SW 1271 (cell line): ENCODE results near the gene RNFT1.
"Not testable (repeated sequence)": the region's sequence is repeated elsewhere in the genome, so short reads cannot be mapped to it uniquely, and the experiment has no call there.

Experiments used
- DNase-seq, 2 experiments: peaks; one replicate each; lab custom pipeline; 2025; lab: John Stamatoyannopoulos, UW

Gene RNFT1

GRCh38 chr17:59964482-59965328 lies at the start of gene RNFT1:
Gene RNFT1 (minus strand): TSS chr17:59964740. CDS start chr17:59964663, 77 bp downstream.
- peak; percentile 23 to 78 for DNase-seq

GRCh38 chr17:60009326-60009725 lies 44.8 kb upstream of the RNFT1 start:
- DNase-seq = not testable (repeated sequence)

GRCh38 chr17:60008377-60008776 lies 43.8 kb upstream of the RNFT1 start:
- not testable (repeated sequence) for DNase-seq

GRCh38 chr17:60006160-60006559 lies 41.6 kb upstream of the RNFT1 start:
- DNase-seq = no peak

- not testable (repeated sequence) for DNase-seq
Measured at GRCh38 chr17:60004561-60004960, 40.0 kb upstream of the RNFT1 start.

GRCh38 chr17:60002405-60002804 lies 37.9 kb upstream of the RNFT1 start:
- not testable (repeated sequence) for DNase-seq

- not testable (repeated sequence) for DNase-seq
Measured at GRCh38 chr17:59996608-59997007, 32.1 kb upstream of the RNFT1 start.

- DNase-seq = not testable (repeated sequence)
Measured at GRCh38 chr17:59975166-59975565, 10.6 kb upstream of the RNFT1 start.

GRCh38 chr17:59973483-59973882 lies 8.9 kb upstream of the RNFT1 start:
- DNase-seq = not testable (repeated sequence)

GRCh38 chr17:59972778-59973177 lies 8.2 kb upstream of the RNFT1 start:
- DNase-seq = no peak

- not testable (repeated sequence) for DNase-seq
Measured at GRCh38 chr17:59971771-59972170, 7.2 kb upstream of the RNFT1 start.

GRCh38 chr17:59963738-59964481 lies 630 bp downstream of the RNFT1 start:
- DNase-seq = peak in 1 of 2 experiments; percentile 45

- no peak for DNase-seq
Measured at GRCh38 chr17:59962739-59963318, 1.7 kb downstream of the RNFT1 start.

GRCh38 chr17:59959574-59959973 lies 5.0 kb downstream of the RNFT1 start:
- not testable (repeated sequence) for DNase-seq

GRCh38 chr17:59954856-59955255 lies 9.7 kb downstream of the RNFT1 start:
- no peak for DNase-seq

GRCh38 chr17:59950049-59950448 lies 14.5 kb downstream of the RNFT1 start:
- no peak for DNase-seq

GRCh38 chr17:59947310-59947709 lies 17.2 kb downstream of the RNFT1 start:
- DNase-seq = not testable (repeated sequence)

GRCh38 chr17:59946433-59946832 lies 18.1 kb downstream of the RNFT1 start:
- DNase-seq = not testable (repeated sequence)

- no peak for DNase-seq
Measured at GRCh38 chr17:59941131-59941530, 23.4 kb downstream of the RNFT1 start.

GRCh38 chr17:59940697-59941096 lies 23.8 kb downstream of the RNFT1 start:
- DNase-seq = not testable (repeated sequence)

- not testable (repeated sequence) for DNase-seq
Measured at GRCh38 chr17:59933317-59933716, 31.2 kb downstream of the RNFT1 start.

- DNase-seq = not testable (repeated sequence)
Measured at GRCh38 chr17:59930768-59931167, 33.8 kb downstream of the RNFT1 start.
